ENCODE data around the gene LDB2. TPM values are rescaled to one million over a fixed set of nuclear protein-coding genes. Genes with fewer than 3 reads are reported as not detected.
A peak's percentile ranks its signal among the peaks of the same experiment; 100 is the strongest.

The LDB2 gene
- total RNA-seq, 3 donors from 2014 or later, result 34.5 to 68.8 (median 36.5) TPM

DNA sequence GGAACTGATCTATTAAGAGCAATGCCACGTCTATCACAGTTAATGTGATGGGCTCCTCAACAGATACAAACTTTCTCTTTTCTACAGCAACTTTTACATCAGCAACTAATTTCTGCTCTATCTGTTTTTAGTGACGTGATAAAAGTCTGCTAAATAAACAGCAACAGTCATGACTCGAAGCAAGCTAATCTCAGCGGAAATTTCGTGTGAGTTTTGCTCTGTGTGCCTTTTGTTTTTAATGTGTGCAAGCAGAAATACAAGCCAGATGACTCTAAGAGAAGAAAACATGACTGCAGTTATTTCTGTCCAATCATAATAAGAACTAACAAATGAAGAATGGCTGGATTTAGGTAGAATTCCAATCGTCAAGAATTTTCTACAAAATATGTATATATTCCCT, 214.3 kb downstream of the LDB2 start:
- no peaks in the 10 kb centered on the region for H3K9me3 ChIP-seq
- H3K27me3 ChIP-seq, result no peaks in the 10 kb centered on the region
- DNase-seq (ENCODE audit: low spot score in 2 of 2), result no peak
- TF ChIP-seq, protein P1, sequence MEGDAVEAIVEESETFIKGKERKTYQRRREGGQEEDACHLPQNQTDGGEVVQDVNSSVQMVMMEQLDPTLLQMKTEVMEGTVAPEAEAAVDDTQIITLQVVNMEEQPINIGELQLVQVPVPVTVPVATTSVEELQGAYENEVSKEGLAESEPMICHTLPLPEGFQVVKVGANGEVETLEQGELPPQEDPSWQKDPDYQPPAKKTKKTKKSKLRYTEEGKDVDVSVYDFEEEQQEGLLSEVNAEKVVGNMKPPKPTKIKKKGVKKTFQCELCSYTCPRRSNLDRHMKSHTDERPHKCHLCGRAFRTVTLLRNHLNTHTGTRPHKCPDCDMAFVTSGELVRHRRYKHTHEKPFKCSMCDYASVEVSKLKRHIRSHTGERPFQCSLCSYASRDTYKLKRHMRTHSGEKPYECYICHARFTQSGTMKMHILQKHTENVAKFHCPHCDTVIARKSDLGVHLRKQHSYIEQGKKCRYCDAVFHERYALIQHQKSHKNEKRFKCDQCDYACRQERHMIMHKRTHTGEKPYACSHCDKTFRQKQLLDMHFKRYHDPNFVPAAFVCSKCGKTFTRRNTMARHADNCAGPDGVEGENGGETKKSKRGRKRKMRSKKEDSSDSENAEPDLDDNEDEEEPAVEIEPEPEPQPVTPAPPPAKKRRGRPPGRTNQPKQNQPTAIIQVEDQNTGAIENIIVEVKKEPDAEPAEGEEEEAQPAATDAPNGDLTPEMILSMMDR (IDR thresholded peaks at IDR 0.05), result no peak
- TF ChIP-seq POLR2AphosphoS5 (IDR thresholded peaks at IDR 0.05) (no peak), POLR2A (IDR thresholded peaks at IDR 0.05) (no peak)
- H3K36me3 ChIP-seq, result no peaks in the 10 kb centered on the region
- H3K4me1 ChIP-seq, result no peaks in the 10 kb centered on the region
- intact Hi-C loops (cut with DNase I; ENCODE audit: low total_unique reads), result no loop called here
- peak overlapping the region in 1 of 3 donors; percentile 11 for H3K4me3 ChIP-seq
- peak overlapping the region in 1 of 2 donors; percentile 58 for H3K27ac ChIP-seq

DNA sequence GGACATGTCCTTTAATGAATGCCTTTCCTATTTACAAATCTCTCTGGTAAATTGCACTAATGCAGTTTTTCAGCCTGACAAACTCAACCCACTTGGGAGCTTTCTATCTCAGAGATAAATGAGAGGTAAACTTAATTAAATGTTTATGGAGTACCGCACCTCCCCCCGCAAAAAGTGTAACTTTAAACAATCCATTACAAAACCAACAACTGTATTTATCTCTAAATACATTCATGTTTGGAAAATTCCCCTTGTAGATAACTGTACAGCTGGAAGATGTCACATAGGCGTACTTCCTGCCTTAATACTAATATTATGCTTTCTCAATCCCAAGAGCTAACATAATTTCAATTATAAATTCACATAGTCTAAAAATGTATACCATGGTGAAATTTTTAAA, 215.5 kb downstream of the LDB2 start:
- no peaks in the 10 kb centered on the region for H3K36me3 ChIP-seq
- no peak for DNase-seq (ENCODE audit: low spot score in 2 of 2)
- intact Hi-C loops (cut with DNase I; ENCODE audit: low total_unique reads), result no loop called here
- no peaks in the 10 kb centered on the region for H3K9me3 ChIP-seq
- H3K27me3 ChIP-seq, result no peaks in the 10 kb centered on the region
- no peak overlapping the region for H3K27ac ChIP-seq
- no peak for TF ChIP-seq POLR2A (IDR thresholded peaks at IDR 0.05)
- no peak for TF ChIP-seq POLR2AphosphoS5 (IDR thresholded peaks at IDR 0.05)
- H3K4me1 ChIP-seq, result no peaks in the 10 kb centered on the region
- no peak overlapping the region for H3K4me3 ChIP-seq

DNA sequence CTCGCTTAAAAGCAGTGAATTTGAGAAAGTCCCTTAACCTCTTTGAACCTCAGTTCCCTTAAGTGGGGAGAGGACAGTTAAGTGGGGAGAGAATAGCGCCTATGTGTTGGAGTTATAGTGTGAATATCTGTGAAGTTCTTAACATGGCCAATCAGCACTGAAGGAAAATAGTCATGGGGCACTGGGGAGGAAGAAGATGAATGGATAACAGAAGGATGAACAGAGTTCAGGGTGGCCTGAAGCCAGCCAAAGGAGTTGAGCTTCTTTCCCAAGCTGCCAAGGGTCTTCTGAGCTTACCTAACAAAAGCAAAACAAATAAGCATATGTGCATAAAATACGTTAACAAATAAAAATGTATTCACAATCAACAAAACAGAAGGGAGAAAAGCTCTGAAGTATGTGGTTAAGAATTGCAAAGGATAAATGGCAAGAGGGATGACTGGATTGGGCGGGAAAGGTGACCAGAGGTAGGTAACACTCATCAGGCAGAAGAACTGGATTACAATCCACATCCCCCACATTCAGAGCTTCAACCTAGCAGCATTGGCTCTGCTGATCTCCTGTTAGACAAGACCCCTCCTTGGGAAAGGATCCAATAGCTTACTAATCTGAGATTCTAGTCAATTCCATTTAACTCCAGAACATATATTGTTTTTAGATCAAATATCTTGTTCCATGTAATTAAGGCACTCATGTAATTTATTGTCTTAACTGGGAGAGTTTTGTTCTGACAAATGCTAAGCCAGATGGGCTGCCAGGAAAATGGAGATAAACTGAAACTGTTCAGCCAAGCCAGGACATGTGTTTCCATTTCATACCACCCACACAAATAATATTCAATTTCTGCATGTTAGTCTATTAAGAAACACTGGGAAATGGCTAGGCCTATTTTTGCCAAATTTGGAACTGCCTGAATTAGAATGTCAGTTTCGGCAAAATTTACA, 221.2 kb downstream of the LDB2 start:
- H3K27me3 ChIP-seq, result no peaks in the 10 kb centered on the region
- H3K9me3 ChIP-seq, result no peaks in the 10 kb centered on the region
- no peaks in the 10 kb centered on the region for H3K36me3 ChIP-seq
- no peak for DNase-seq (ENCODE audit: low spot score in 2 of 2)
- intact Hi-C loops (cut with DNase I; ENCODE audit: low total_unique reads), result no loop called here
- H3K4me1 ChIP-seq, result no peaks in the 10 kb centered on the region
- H3K4me3 ChIP-seq, result no peak overlapping the region
- TF ChIP-seq POLR2AphosphoS5 (IDR thresholded peaks at IDR 0.05) (no peak), POLR2A (IDR thresholded peaks at IDR 0.05) (no peak)
- TF ChIP-seq, protein P1 (IDR thresholded peaks at IDR 0.05), result no peak
- peak overlapping the region; percentile 10 to 66 for H3K27ac ChIP-seq

DNA sequence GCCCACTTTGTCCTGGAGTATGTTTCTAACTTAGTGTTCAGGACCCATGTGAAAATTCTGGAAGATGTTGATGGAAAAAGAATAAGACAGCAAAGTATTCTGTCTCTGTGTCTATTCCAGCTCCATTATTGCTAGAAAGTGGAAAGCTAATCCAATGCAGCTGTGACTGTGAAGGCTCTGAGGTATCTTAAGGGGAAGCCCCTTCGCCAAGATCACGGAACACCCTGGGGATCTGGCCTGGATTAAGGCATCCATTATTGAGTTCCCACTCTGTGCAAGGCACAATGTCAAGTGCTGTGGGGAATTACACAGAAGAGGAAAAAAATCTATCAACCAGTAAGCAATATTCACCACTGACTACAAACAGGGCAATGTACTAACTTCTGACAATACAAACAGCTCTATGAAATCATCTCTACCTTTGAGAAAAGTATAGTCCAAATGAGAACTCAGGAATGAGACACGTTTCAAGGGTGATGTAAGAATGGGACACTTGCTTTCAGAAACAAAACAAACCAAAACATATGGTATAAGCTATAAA, 222.1 kb downstream of the LDB2 start:
- Histone ChIP-seq H3K9me3 (no peaks in the 10 kb centered on the region), H3K36me3 (no peaks in the 10 kb centered on the region), H3K4me1 (no peaks in the 10 kb centered on the region), H3K4me3 (no peak overlapping the region), H3K27me3 (no peaks in the 10 kb centered on the region), H3K27ac (peak overlapping the region; percentile 10 to 66)
- no peak for DNase-seq (ENCODE audit: low spot score in 2 of 2)
- intact Hi-C loops (cut with DNase I; ENCODE audit: low total_unique reads), result no loop called here
- TF ChIP-seq POLR2A (IDR thresholded peaks at IDR 0.05), result no peak
- TF ChIP-seq POLR2AphosphoS5 (IDR thresholded peaks at IDR 0.05), result no peak
- TF ChIP-seq, protein P1 (IDR thresholded peaks at IDR 0.05), result no peak

DNA sequence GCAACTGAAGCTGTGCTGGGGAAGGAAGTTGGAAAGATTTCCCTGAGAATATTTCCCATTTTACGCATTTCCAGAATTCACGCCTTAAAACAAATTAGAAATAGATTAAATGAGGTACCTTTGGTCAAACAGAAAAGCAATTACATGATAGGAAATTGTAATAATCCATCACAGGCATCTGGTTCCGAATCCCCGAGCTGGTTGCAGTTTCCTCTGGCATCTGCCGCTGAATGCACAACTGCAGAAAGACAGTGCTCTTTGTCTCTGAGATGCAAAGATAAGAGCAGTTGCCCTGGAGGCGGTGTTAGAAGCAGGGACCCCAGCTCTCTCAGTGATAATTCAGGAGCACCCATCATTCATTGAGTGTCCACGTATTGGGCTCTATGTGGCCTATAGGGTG, 224.4 kb downstream of the LDB2 start:
- no peak overlapping the region for H3K4me3 ChIP-seq
- DNase-seq (ENCODE audit: low spot score in 2 of 2), result no peak
- TF ChIP-seq, protein P1 (IDR thresholded peaks at IDR 0.05), result no peak
- TF ChIP-seq POLR2AphosphoS5 (IDR thresholded peaks at IDR 0.05), result no peak
- no peak for TF ChIP-seq POLR2A (IDR thresholded peaks at IDR 0.05)
- no peaks in the 10 kb centered on the region for H3K4me1 ChIP-seq
- no peaks in the 10 kb centered on the region for H3K27me3 ChIP-seq
- no peaks in the 10 kb centered on the region for H3K9me3 ChIP-seq
- intact Hi-C loops (cut with DNase I; ENCODE audit: low total_unique reads), result no loop called here
- no peaks in the 10 kb centered on the region for H3K36me3 ChIP-seq
- no peak overlapping the region for H3K27ac ChIP-seq

Measured in breast epithelium (tissue), 4 donors.